Stimulated activated naive CD8-positive, alpha-beta T cell treated with anti-CD3 and anti-CD28 coated beads, Interleukin-15, Interleukin-2, amounts not matched to agents 100 U/mL and 50 U/mL, for 24 hours (primary cell): ENCODE results near the gene ZNF33A.
A peak's percentile ranks its signal among the peaks of the same experiment; 100 is the strongest.
"Not testable (repeated sequence)": the region's sequence is repeated elsewhere in the genome, so short reads cannot be mapped to it uniquely, and the experiment has no call there.

Experiments
- ATAC-seq: fragments of 150-1000 bp; cut with Tn5 transposase; one replicate; pipeline ENCODE4 v1.10.0; 2021
- DNase-seq: peaks from one replicate; pipeline ENCODE4 v3.0.0; 2021

Gene ZNF33A

DNA sequence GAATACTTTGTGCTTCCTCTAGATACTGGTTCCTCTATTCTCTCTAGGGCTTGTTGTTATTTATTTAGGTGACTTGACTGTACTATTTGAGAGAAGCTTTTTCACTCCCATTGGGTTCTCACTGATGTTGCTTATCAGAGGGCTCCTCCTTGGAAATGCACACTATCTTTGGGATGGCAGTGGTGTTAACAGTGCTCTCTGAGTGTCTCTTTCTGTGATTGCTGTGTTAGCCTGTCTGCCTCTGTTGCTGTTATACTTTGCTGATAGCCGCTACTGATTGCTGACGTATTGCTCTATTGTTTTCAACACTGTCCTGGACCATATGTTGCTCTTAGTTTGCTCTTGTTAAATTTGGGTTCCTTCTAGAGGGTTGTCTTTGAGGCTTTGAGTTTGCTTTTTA, 34.7 kb downstream of the ZNF33A start:
- ATAC-seq (no peak), DNase-seq (no peak)

DNA sequence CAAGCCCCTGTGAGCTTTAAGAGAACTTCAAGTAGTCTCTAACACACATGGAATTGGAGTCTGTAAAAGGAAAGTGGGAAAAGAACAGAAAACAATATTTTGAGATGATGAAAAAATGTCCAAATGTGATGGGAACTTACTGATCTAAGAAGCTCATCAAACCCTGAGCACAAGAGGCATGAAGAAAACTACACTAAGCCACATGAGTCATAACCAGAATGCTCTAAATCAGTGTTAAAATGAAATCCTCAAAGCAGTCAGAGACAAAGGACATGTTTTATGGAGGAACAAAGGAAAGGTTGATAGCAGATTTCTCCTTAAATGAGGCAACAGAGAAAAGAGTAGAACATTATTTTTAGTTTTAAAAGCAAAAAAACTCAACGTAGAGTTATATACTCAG, 37.2 kb downstream of the ZNF33A start:
- no peak for ATAC-seq

GRCh38 chr10:38050212-38050611, 39.7 kb downstream of the ZNF33A start:
- DNase-seq (no peak), ATAC-seq (no peak)

More for the DNA sequence above, 37.2 kb downstream of the ZNF33A start:
- no peak for DNase-seq

DNA sequence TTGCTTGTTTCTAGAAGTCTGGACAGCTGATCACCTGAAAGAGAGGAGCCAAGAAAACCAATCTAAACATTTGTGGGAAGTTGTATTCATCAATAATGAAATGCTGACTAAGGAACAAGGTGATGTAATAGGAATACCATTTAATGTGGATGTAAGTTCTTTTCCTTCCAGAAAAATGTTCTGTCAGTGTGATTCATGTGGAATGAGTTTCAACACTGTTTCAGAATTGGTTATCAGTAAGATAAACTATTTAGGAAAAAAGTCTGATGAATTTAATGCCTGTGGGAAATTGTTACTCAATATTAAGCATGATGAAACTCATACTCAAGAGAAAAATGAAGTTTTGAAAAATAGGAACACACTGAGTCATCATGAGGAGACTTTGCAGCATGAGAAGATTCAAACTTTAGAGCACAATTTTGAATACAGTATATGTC, 43.9 kb downstream of the ZNF33A start:
- DNase-seq = no peak
- ATAC-seq = no peak

DNA sequence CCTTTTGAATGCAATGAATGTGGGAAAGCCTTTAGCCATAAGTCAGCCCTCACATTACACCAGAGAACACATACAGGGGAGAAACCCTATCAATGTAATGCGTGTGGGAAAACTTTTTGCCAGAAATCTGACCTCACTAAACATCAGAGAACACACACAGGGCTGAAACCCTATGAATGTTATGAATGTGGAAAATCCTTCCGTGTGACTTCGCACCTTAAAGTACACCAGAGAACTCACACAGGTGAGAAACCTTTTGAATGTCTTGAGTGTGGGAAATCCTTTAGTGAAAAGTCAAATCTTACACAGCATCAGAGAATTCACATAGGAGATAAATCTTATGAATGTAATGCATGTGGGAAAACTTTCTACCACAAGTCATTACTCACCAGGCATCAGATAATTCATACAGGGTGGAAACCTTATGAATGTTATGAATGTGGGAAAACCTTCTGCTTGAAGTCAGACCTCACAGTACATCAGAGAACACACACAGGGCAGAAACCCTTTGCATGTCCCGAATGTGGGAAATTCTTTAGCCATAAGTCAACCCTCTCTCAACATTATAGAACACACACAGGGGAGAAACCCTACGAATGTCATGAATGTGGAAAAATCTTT, 44.9 kb downstream of the ZNF33A start:
- not testable (repeated sequence) for DNase-seq, ATAC-seq

- not testable (repeated sequence) for ATAC-seq, DNase-seq
Observed at GRCh38 chr10:38069663-38070062, 59.2 kb downstream of the ZNF33A start.

DNA sequence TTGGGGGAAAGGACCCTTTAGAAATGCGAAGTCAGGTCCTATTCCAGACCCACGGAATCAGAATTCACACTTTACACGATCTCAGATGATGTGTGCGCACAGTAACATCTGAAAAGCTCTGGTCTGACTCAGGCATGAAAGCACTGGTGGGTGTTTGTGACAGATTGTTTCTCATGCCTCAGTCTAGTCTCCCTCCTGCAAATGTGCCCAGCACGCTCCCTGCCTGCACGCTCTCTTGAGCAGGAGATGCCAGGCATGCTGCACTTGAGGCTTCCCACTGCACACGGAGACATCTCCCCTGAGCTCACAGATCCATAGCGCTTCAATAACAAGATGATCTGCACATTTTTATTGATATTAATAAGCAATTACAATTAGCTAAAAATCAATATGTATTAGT, 60.0 kb downstream of the ZNF33A start:
- DNase-seq (no peak), ATAC-seq (no peak)

DNA sequence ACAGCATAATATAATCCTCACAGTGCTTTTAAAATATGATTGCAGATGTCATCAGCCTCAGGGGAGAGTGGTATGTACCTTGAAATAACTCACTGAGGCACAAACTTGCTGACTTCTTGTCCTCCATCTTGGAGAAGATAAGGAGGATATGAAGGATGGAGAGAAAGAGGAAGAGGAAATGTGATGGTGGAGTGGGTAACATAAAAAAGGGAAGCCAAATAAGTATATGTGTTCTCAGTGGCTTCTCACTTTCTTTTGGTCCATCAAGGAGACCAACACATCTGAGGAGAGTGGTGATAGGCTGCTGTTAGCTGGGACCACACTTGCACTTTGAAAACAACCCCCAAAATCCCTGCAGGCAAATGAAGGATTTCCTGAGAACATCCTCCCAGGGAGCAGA, 62.1 kb downstream of the ZNF33A start:
- ATAC-seq (no peak), DNase-seq (no peak)

DNA sequence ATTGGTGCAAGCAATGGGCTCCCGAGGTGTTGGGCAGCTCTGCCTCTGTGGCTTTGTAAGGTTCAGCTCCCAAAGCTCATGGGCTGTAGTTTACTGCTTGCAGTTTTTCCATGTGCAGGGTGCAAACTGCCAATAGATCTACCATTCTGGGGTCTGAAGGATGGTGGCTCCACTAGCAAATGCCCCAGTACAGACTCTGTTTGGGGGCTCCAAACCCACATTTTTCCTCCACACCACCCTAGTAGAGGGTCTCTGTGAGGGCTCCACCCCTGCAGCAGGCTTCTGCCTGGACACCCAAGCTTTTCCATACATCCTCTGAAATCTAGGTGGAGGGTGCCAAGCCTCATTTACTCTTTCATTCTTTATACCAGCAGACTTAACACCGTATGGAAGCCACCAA, 66.2 kb downstream of the ZNF33A start:
- ATAC-seq = no peak
- DNase-seq = no peak

DNA sequence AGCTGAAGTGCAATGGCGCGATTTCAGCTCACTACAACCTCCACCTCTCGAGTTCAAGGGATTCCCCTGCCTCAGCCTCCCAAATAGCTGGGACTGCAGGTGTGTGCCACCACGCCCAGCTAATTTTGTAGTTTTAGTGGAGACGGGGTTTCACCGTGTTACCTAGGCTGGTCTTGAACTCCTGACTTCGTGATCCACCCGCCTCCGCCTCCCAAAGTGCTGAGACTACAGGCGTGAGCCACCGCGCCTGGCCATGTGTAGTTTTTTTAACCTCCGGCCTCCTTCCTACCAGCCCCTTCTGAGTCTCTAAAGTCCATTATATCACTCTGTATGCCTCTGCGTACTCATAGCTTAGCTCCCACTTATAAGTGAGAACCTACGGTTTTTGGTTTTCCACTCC, 82.8 kb downstream of the ZNF33A start:
- DNase-seq, ATAC-seq: not testable (repeated sequence)

DNA sequence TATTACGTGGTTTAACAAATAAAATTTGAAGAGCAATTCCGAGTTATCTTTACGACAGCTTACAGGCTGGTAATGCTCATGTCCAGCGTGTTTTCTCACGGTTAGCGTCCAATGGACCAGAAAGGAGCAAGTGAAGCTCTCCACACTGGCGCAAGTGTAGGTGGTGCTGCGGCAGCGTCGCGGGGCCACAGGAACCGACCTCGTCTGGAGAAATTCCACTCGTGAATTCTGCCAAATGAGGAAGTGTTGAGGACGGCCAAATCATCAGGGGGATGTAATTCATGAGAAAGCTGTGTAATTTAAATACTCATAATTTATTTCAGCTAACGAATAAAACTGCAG, 83.3 kb downstream of the ZNF33A start:
- DNase-seq (no peak), ATAC-seq (peak; percentile 3)

- peak; percentile 98 for ATAC-seq
- peak; percentile 84 for DNase-seq
Observed at GRCh38 chr10:38094158-38094926, 83.9 kb downstream of the ZNF33A start, which contains the start of gene ZNF37A. ZNF37A (plus strand) TSS chr10:38094337; CDS start chr10:38096618, 2,281 bp downstream.

DNA sequence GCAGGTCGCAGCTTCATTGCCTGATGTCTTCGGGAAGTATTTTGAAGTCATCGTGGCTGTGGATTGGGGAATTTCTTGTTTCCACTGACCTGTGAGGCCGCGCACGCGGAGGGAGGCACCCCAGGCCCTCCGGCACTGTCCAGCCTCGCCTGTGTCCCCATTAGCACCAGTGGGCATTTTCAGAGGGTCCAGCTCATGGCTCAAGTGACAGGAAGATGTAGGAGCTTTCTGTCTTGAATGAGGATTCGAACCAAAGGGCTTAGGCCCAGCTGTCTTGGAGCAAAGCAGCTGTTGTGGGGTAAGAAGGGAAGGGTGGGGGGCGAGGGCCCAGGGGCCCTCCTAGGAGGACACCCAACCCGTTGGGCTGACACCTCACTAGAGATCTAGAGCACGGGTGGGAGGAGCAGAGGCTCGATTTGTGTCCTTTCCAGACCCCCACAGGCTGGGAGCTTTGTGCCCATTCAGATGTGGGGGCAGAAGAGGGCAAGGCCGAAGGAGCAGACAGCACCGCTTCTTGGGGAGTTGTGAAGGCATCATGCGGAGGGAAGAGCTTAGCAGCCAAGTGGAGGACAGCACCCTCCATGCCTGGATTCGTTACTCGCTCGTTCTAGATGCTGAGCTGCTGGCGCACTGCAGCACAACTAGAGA, 84.6 kb downstream of the ZNF33A start:
- ATAC-seq (no peak), DNase-seq (no peak)

DNA sequence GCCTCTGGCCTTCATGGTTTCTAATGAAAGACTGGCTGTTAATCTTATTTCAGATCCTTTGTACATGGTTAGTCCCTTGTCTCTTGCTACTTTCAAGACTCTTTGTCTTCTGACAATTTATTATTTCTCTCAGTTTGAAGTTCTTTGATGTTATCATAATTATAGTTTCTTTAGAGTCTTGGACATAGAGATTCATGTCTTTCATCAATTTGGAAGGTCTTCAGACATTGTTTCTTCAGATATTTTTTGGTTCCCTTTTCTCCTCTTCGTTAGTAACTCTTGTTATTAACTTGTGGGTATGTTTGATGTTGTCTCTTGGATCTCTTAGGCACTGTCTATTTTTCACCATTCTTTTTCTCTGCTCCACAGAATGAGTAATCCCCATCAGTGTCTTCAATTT, 92.4 kb downstream of the ZNF33A start:
- DNase-seq (no peak), ATAC-seq (no peak)

GRCh38 chr10:38103756-38104155, 93.3 kb downstream of the ZNF33A start:
- DNase-seq (no peak), ATAC-seq (no peak)

- DNase-seq (no peak), ATAC-seq (no peak)
Observed at GRCh38 chr10:38112159-38112558, 101.7 kb downstream of the ZNF33A start.
